ENCODE results near the gene NPAS3. TPM values are rescaled to one million over a fixed set of nuclear protein-coding genes. Genes with fewer than 3 reads are reported as not detected.

The NPAS3 gene
- total and polyA plus RNA-seq, 2 of the 13 experiments (the other 11 are each of a cell fraction or from before 2014, with no cell fraction given), result not detected

DNA sequence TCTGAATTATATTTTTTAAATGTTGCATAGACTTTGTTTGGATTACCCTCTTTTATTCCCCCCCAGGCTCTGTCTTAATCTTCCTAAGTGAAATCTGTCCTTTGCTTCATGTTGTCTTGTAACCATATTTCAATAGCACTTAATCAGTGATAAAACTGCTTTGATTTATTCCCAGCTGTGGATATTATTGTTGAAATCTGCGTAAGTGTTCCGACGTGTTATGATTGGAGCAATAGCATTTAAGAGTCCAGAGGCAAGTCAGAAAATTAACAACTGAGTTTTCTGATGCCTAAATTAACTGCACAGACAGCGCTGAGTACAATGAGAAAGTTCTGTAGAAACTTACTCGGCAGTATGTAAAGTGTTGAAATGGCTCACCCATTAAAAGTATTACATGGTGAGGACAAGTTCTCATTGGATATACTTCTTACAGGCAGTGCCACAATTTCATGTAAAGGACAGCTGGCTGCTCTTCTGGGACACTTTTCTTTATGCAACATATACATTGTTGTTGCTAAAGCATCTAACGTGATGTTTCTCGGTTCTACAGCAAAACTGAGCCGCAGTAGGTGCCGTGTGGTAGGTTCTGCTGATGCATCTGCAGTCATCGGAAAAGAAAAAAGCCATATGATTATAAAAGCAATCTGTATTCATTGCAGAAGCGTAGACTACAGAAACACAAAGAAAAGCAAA is 511.2 kb downstream of the NPAS3 start:
- DNase-seq (ENCODE audit: low spot score) (no peak), FAIRE-seq (peak; percentile 4), ATAC-seq (no peak)
- in situ Hi-C loops (cut with HindIII; ENCODE audit: extremely low pct_ligation_motif_present, low pct_unique_long_range_greater_than_20kb) (no loop called here), intact Hi-C loops (cut with micrococcal nuclease; ENCODE audit: unreplicated experiment) (no loop called here)
- BruUV-seq (replicated peaks), result no TSS peak
- Histone ChIP-seq H3K9ac (ENCODE audit: insufficient read depth, low read depth, low read length) (no peak overlapping the region), H3K27ac (ENCODE audit: extremely low read length, insufficient read depth, low read length) (no peak overlapping the region), H3K36me3 (replicated peaks in 1 of 2; ENCODE audit: control insufficient read depth in 1 of 2, insufficient read depth in 2 of 2, low read length in 2 of 2) (no peaks in the 10 kb centered on the region), H3K4me2 (ENCODE audit: low read depth, low read length) (no peak overlapping the region), H2AFZ (ENCODE audit: low read length) (no peak overlapping the region), H3K9me3 (ENCODE audit: low read length) (no peaks in the 10 kb centered on the region), H3K27me3 (ENCODE audit: control insufficient read depth in 1 of 2, insufficient read depth in 2 of 2, low read length in 2 of 2) (no peaks in the 10 kb centered on the region), H3K4me3 (replicated peaks in 1 of 3; ENCODE audit: insufficient read depth in 1 of 3, low read depth in 2 of 3, low read length in 3 of 3) (no peak overlapping the region), H4K20me1 (ENCODE audit: insufficient read depth, low read length) (no peaks in the 10 kb centered on the region), H3K4me1 (ENCODE audit: insufficient read depth, low read length) (0 out of 2 replicates have a peak, but pooled peaks cover 6% of the 10 kb centered on the region), H3K79me2 (ENCODE audit: insufficient read depth, low read length) (no peaks in the 10 kb centered on the region)
- WGBS (ENCODE audit: low lambda C conversion rate), result 39% methylated on average over 11 of the region's 11 CpGs
- ChIA-PET POLR2A (no interaction called here), CTCF (ENCODE audit: low intra/inter-chr PET ratio, low total read pairs) (no interaction called here)
- TF ChIP-seq HES4 (CRISPR knock-in tag; IDR thresholded peaks at IDR 0.05; ENCODE audit: borderline replicate concordance) (no peak), MIXL1 (CRISPR knock-in tag; IDR thresholded peaks at IDR 0.05) (no peak)

- Histone ChIP-seq H3K4me2 (ENCODE audit: low read depth, low read length) (no peak overlapping the region), H3K36me3 (replicated peaks in 1 of 2; ENCODE audit: control insufficient read depth in 1 of 2, insufficient read depth in 2 of 2, low read length in 2 of 2) (no peaks in the 10 kb centered on the region), H3K27me3 (ENCODE audit: control insufficient read depth in 1 of 2, insufficient read depth in 2 of 2, low read length in 2 of 2) (no peaks in the 10 kb centered on the region), H3K27ac (ENCODE audit: extremely low read length, insufficient read depth, low read length) (no peak overlapping the region), H3K9ac (ENCODE audit: insufficient read depth, low read depth, low read length) (no peak overlapping the region), H3K79me2 (ENCODE audit: insufficient read depth, low read length) (no peaks in the 10 kb centered on the region), H4K20me1 (ENCODE audit: insufficient read depth, low read length) (no peaks in the 10 kb centered on the region), H3K4me3 (replicated peaks in 1 of 3; ENCODE audit: insufficient read depth in 1 of 3, low read depth in 2 of 3, low read length in 3 of 3) (no peak overlapping the region), H2AFZ (ENCODE audit: low read length) (no peak overlapping the region), H3K4me1 (ENCODE audit: insufficient read depth, low read length) (0 out of 2 replicates have a peak, but pooled peaks cover 6% of the 10 kb centered on the region), H3K9me3 (ENCODE audit: low read length) (no peaks in the 10 kb centered on the region)
- POLR2A ChIA-PET, result no interaction called here
- TF ChIP-seq PLRG1 (conservative IDR thresholded peaks at IDR 0.05) (no peak), ZNF788 (CRISPR knock-in tag; IDR thresholded peaks at IDR 0.05; ENCODE audit: borderline replicate concordance) (no peak), CBFB (CRISPR knock-in tag; IDR thresholded peaks at IDR 0.05) (no peak), ZNF720 (CRISPR knock-in tag; IDR thresholded peaks at IDR 0.05) (no peak), ZNF180 (CRISPR knock-in tag; IDR thresholded peaks at IDR 0.05; ENCODE audit: borderline replicate concordance, low read depth) (no peak)
- CTCF ChIA-PET (ENCODE audit: low intra/inter-chr PET ratio, low total read pairs), result no interaction called here
- in situ Hi-C loops (cut with HindIII; ENCODE audit: extremely low pct_ligation_motif_present, low pct_unique_long_range_greater_than_20kb) (no loop called here), intact Hi-C loops (cut with micrococcal nuclease; ENCODE audit: unreplicated experiment) (no loop called here)
- ATAC-seq (no peak), FAIRE-seq (no peak), DNase-seq (ENCODE audit: low spot score) (no peak)
- WGBS (ENCODE audit: low lambda C conversion rate), result 2% methylated on average over 2 of the region's 2 CpGs
- no TSS peak for BruUV-seq (replicated peaks)
Observed at GRCh38 chr14:33450416-33450815, 511.7 kb downstream of the NPAS3 start.

All from HepG2 (cell line).